Upper lobe of right lung (tissue), 1 donor: Measurements from ENCODE around the gene RANBP17. TPM values are rescaled to one million over a fixed set of nuclear protein-coding genes. Genes with fewer than 3 reads are reported as not detected.

ENCODE experiments used
- ATAC-seq: fragments of 200-7000 bp; cut with Tn5 transposase; one replicate; pipeline ENCODE4 v1.9.1; 2020; ENCODE audit warnings: mild to moderate bottlenecking, moderate library complexity
- DNase-seq: peaks from one replicate; pipeline ENCODE4 v3.0.0-alpha.2; 2020
- H3K27ac ChIP-seq: fragments of 200-600 bp; one replicate; pipeline ENCODE4 v1.8.0; 2022
- H3K27me3 ChIP-seq: fragments of 200-600 bp; one replicate; pipeline ENCODE4 v1.8.0; 2022; ENCODE audit warnings: mild to moderate bottlenecking
- H3K36me3 ChIP-seq: fragments of 200-600 bp; one replicate; pipeline ENCODE4 v1.8.0; 2022
- H3K4me1 ChIP-seq: fragments of 200-600 bp; one replicate; pipeline ENCODE4 v1.8.0; 2022
- H3K4me3 ChIP-seq: fragments of 200-600 bp; one replicate; pipeline ENCODE4 v1.8.0; 2022; ENCODE audit warnings: mild to moderate bottlenecking
- H3K9me3 ChIP-seq: fragments of 200-600 bp; one replicate; pipeline ENCODE4 v1.8.0; 2022
- intact Hi-C: fragments of 100-400 bp; cut with DNase I; formaldehyde crosslinking; loops from one replicate; pipeline ENCODE4 v1.11.0; 2022
- total RNA-seq: library from RNA; stranded (reverse); fragmentation: NEBNext Ultra II Directional; extraction: Animal tissue kit (Norgen Biotek cat#: 25700); gene quantifications from one replicate; pipeline ENCODE4 v1.2.1, GENCODE V29; 2021
- TF ChIP-seq, protein P1 (sequence below): fragments of 200-600 bp; IDR thresholded peaks from one replicate; pipeline ENCODE4 v1.8.0; 2022; ENCODE audit warnings: antibody characterized with exemption
- donor health status: DM: no; HTN: yes; CAD: no; lungs with severe emphysema.

Gene RANBP17
- total RNA-seq, 1 donor from 2014 or later, result 17.8 TPM

GRCh38 chr5:171252674-171253073 lies 390.9 kb downstream of the RANBP17 start:
- TF ChIP-seq, protein P1, sequence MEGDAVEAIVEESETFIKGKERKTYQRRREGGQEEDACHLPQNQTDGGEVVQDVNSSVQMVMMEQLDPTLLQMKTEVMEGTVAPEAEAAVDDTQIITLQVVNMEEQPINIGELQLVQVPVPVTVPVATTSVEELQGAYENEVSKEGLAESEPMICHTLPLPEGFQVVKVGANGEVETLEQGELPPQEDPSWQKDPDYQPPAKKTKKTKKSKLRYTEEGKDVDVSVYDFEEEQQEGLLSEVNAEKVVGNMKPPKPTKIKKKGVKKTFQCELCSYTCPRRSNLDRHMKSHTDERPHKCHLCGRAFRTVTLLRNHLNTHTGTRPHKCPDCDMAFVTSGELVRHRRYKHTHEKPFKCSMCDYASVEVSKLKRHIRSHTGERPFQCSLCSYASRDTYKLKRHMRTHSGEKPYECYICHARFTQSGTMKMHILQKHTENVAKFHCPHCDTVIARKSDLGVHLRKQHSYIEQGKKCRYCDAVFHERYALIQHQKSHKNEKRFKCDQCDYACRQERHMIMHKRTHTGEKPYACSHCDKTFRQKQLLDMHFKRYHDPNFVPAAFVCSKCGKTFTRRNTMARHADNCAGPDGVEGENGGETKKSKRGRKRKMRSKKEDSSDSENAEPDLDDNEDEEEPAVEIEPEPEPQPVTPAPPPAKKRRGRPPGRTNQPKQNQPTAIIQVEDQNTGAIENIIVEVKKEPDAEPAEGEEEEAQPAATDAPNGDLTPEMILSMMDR, result no peak
- Histone ChIP-seq H3K36me3 (no peaks in the 10 kb centered on the region), H3K27me3 (no peaks in the 10 kb centered on the region), H3K27ac (no peak overlapping the region), H3K4me3 (no peak overlapping the region), H3K9me3 (no peaks in the 10 kb centered on the region), H3K4me1 (no peaks in the 10 kb centered on the region)
- no peak for ATAC-seq
- DNase-seq, result no peak
- intact Hi-C loops, result no loop called here

DNA sequence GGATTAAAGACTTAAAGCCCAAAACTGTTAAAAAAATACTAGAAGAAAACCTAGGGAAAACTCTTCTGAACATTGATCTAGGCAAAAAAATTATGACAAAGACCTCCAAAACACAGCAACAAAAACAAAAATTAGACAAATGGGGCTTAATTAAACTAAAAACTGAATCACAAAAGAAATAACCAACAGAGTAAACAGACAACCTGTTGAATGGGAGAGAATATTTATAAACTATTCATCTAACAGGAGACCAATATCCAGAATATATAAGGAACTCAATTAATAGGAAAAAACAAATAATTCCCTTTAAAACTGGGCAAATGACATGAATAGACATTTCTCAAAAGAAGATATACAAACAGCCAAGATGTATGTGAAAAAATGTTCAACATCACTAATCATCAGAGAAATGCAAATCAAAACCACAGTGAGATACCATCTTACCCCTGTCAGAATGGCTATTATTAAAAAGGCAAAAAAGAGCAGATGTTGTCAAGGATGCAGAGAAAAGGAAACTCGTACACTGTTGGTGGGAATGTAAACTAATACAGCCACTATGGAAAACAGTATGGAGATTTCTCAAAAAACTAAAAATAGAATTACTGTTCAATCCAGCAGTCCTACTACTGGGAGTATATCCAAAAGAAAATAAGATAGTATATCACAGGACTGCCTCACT lies 397.1 kb downstream of the RANBP17 start:
- no peak for DNase-seq
- Histone ChIP-seq H3K36me3 (no peaks in the 10 kb centered on the region), H3K27ac (no peak overlapping the region), H3K4me1 (no peaks in the 10 kb centered on the region), H3K4me3 (no peak overlapping the region), H3K27me3 (no peaks in the 10 kb centered on the region), H3K9me3 (no peaks in the 10 kb centered on the region)
- intact Hi-C loops, result no loop called here
- no peak for ATAC-seq
- TF ChIP-seq, protein P1, result no peak

DNA sequence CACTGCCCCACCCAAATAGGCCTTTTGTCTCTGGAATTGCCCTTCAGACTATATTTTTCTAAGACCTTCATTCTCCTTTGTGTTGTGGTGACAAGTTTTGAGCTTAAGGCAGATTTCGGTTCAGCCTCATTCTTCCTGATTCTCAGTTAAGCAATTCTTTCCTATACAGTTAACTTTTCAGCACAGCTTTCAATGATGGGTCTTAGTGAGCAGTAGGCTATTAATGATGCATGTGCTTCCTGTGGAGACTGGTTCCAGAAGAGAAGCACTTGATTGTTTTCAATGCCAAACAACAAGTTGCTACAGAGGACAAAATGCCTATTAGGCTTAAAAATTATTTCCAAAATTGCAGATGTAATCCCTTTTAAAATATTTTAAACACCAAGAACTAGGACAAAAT lies 399.5 kb downstream of the RANBP17 start:
- TF ChIP-seq, protein P1, result no peak
- DNase-seq (no peak), ATAC-seq (no peak)
- Histone ChIP-seq H3K4me1 (no peaks in the 10 kb centered on the region), H3K27me3 (no peaks in the 10 kb centered on the region), H3K4me3 (no peak overlapping the region), H3K9me3 (no peaks in the 10 kb centered on the region), H3K36me3 (no peaks in the 10 kb centered on the region), H3K27ac (no peak overlapping the region)
- intact Hi-C loops, result no loop called here

- ATAC-seq (no peak), DNase-seq (no peak)
- Histone ChIP-seq H3K4me3 (no peak overlapping the region), H3K4me1 (no peaks in the 10 kb centered on the region), H3K27me3 (no peaks in the 10 kb centered on the region), H3K36me3 (no peaks in the 10 kb centered on the region), H3K9me3 (no peaks in the 10 kb centered on the region), H3K27ac (no peak overlapping the region)
- TF ChIP-seq, protein P1, result no peak
- intact Hi-C loops, result no loop called here
Observed at GRCh38 chr5:171261904-171262303, 400.1 kb downstream of the RANBP17 start.

DNA sequence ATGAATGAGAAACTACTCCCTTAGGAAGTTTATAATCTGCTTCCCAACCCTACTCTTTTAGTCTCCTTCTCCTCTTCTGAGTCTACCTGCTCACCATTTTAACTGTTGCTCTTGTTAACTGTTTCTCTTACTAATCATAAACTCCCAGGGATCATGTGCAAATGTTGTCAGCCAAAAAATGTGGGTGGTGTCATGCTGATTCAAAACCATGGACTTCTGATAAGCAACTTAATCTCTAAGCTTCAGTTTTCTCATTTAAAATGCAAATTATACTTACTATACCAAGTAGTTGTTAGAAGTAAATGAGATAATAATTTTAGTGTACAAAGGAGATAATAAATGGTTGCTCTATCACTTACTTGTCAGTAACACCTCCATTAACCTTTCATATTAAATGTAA lies 401.4 kb downstream of the RANBP17 start:
- Histone ChIP-seq H3K4me3 (no peak overlapping the region), H3K4me1 (no peaks in the 10 kb centered on the region), H3K27ac (no peak overlapping the region), H3K27me3 (no peaks in the 10 kb centered on the region), H3K36me3 (no peaks in the 10 kb centered on the region), H3K9me3 (no peaks in the 10 kb centered on the region)
- intact Hi-C loops, result no loop called here
- ATAC-seq (no peak), DNase-seq (no peak)
- TF ChIP-seq, protein P1, result no peak

- ATAC-seq, result no peak
- H3K4me1 ChIP-seq, result no peaks in the 10 kb centered on the region
- H3K27ac ChIP-seq, result no peak overlapping the region
- no peak for DNase-seq
- H3K36me3 ChIP-seq, result no peaks in the 10 kb centered on the region
- no peaks in the 10 kb centered on the region for H3K9me3 ChIP-seq
- H3K27me3 ChIP-seq, result no peaks in the 10 kb centered on the region
- intact Hi-C loops, result no loop called here
- TF ChIP-seq, protein P1, result no peak
- no peak overlapping the region for H3K4me3 ChIP-seq
Observed at GRCh38 chr5:171264843-171265242, 403.0 kb downstream of the RANBP17 start.
